Muscle layer of duodenum (tissue), 2 donors: ENCODE measurements around the gene SH3D21.

Experiments used
- H3K27ac ChIP-seq: one replicate; pipeline ENCODE4 v1.7.0; 2013; ENCODE audit warnings: mild to moderate bottlenecking, low read length
- H3K27me3 ChIP-seq: one replicate; pipeline ENCODE4 v1.7.0; 2013; ENCODE audit warnings: low read depth, mild to moderate bottlenecking, control low read depth, low read length
- H3K36me3 ChIP-seq, 2 donors: one replicate each; pipeline ENCODE4 v1.7.0; 2013; ENCODE audit warnings: low read length in 2 of 2, control low read depth in 1 of 2, mild to moderate bottlenecking in 1 of 2; ENCODE audit not compliant: insufficient read depth in 2 of 2, control insufficient read depth in 1 of 2
- H3K4me1 ChIP-seq, 2 donors: one replicate each; pipeline ENCODE4 v1.7.0; 2013; ENCODE audit warnings: low read length in 2 of 2, mild to moderate bottlenecking in 2 of 2, control low read depth in 1 of 2, moderate library complexity in 1 of 2; ENCODE audit not compliant: insufficient read depth in 2 of 2, control insufficient read depth in 1 of 2
- H3K4me3 ChIP-seq, 2 donors: one replicate each; pipeline ENCODE4 v1.7.0; 2013; ENCODE audit warnings: low read length in 2 of 2, low read depth in 1 of 2, mild to moderate bottlenecking in 1 of 2
- H3K9me3 ChIP-seq, 2 donors: one replicate each; pipeline ENCODE4 v1.7.0; 2013; ENCODE audit warnings: low read length in 2 of 2, control low read depth in 1 of 2, mild to moderate bottlenecking in 1 of 2; ENCODE audit not compliant: control insufficient read depth in 1 of 2
- donor health status: healthy.

Gene SH3D21

DNA sequence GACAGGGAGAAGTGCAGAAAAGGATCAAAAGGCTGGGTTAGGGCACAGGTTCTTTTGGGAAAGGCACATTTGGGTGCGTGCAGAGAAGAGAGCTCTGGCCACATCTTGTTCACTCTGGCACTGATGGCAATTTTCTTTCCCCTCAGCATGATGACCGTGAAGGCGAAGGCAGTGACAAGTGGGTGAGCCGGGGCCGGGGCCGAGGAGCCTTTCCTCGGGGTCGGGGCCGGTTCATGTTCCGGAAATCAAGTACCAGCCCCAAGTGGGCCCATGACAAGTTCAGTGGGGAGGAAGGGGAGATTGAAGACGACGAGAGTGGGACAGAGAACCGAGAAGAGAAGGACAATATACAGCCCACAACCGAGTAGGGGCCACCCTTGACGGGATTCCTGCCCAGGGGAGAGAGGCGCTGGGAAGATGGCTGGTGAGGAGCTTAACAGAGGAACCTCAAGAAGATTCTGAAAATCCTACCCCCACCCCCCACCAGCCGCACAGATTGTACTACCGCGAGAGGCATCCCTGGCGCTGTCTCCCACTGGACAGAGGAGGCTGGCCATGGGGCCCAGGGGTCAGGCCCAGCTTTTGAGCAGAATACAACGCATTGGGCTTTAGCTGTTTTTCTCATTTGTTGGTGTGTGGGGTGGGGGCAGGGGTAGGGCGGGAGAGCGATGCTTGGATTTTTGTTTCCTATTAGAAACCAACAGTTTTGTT is 2.4 kb upstream of the SH3D21 start:
- H3K27ac ChIP-seq: no peak overlapping the region
- no peaks in the 10 kb centered on the region for H3K9me3 ChIP-seq
- peaks cover 42 to 51% of the 10 kb centered on the region in 2 donors for H3K36me3 ChIP-seq
- no peaks in the 10 kb centered on the region for H3K27me3 ChIP-seq
- peaks cover 11 to 15% of the 10 kb centered on the region in 2 donors for H3K4me1 ChIP-seq
- no peak overlapping the region for H3K4me3 ChIP-seq

DNA sequence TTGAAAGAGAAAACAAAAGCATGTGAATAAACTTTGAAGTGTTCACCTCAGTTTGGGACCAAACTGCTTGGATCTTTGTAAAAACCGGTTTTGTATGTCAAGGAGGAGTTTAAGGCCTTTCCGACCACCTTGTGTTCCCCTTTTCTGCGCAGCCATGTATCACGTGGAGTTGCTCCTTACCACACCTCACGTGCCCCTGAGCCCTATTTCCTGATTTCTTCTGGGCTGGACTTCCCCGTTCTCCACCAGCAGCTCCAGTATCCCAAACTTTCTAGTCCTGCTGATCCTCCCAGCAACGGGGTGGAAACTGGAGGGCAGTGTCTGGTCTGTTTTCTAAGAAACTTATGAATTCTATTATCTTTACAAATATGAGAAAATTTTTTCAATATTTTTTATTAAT is 1.6 kb upstream of the SH3D21 start:
- H3K36me3 ChIP-seq: peaks cover 42 to 46% of the 10 kb centered on the region in 2 donors
- no peak overlapping the region for H3K4me3 ChIP-seq
- H3K27ac ChIP-seq: no peak overlapping the region

DNA sequence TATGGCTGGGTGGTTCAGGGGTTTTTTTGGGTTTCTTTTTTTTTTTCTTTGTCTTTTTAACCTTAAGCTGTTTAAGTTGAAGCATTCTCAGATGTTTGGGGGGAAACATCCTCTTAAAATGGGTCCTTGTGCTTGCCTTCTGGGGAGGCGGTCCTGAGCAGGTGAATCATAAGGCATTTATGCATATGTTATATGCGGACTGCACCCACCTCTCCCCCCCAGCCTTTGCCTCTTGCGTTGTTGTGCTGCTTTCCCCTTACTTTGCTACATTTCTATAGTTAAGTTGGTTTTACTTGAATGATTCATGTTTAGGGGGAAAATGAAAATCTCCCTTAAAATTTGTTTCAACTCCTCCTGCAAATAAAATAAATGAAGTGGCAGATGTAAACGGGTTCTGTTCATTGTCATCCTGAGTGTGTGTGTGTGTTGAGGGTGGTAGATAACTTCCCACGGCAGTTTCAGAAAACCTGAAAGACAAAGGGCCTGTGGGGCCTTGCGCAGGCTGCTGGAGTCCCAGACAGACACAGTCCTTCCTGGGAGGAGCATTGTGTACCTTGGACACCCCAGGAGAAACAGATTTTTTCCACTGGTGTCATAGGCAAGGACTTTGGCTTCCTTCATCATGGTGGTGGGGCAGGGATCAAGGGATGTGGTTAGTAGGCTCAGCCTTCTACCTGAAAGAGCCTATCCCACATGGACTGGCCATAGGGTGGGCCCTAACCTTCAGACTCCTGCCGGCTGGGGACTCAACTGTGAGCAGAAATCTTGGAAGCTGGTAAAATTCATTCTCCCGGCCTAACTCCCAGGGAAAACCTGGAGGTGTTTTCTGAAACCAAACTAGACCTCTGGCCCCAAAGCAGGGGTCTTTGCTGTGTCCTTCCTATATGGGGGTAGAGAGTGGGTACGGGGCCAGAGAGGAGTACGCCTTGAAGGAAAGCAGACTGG is 926 bp upstream of the SH3D21 start:
- H3K9me3 ChIP-seq: no peaks in the 10 kb centered on the region
- H3K4me3 ChIP-seq: peak overlapping the region in 1 of 2 donors; percentile 83
- peaks cover 37 to 41% of the 10 kb centered on the region in 2 donors for H3K36me3 ChIP-seq
- H3K27ac ChIP-seq: peak overlapping the region; percentile 69
- peaks cover 5 to 15% of the 10 kb centered on the region in 2 donors for H3K4me1 ChIP-seq
- no peaks in the 10 kb centered on the region for H3K27me3 ChIP-seq

More for the DNA sequence above, 1.6 kb upstream of the SH3D21 start:
- H3K4me1 ChIP-seq: peaks cover 11 to 15% of the 10 kb centered on the region in 2 donors
- H3K27me3 ChIP-seq: no peaks in the 10 kb centered on the region
- H3K9me3 ChIP-seq: no peaks in the 10 kb centered on the region

DNA sequence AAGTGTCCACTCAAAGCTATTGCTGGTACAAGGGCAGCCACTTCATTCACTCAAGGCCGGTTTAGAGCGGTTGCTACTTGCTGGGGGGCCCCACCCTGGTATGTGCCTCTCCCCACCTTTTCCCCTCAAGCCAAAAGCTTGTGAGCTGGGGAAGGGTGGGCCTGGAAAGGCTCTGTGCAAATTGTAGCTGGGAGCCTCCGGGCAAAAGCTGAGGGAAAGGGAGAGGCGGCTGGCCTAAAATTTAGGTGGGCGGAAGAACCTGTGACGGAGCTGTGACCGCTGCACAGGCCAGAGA is 306 bp upstream of the SH3D21 start:
- peaks cover 30 to 35% of the 10 kb centered on the region in 2 donors for H3K36me3 ChIP-seq
- peak overlapping the region; percentile 69 for H3K27ac ChIP-seq
- H3K4me1 ChIP-seq: peaks cover 5 to 15% of the 10 kb centered on the region in 2 donors
- H3K4me3 ChIP-seq: peak overlapping the region in 1 of 2 donors; percentile 83
- H3K27me3 ChIP-seq: no peaks in the 10 kb centered on the region
- H3K9me3 ChIP-seq: no peaks in the 10 kb centered on the region

DNA sequence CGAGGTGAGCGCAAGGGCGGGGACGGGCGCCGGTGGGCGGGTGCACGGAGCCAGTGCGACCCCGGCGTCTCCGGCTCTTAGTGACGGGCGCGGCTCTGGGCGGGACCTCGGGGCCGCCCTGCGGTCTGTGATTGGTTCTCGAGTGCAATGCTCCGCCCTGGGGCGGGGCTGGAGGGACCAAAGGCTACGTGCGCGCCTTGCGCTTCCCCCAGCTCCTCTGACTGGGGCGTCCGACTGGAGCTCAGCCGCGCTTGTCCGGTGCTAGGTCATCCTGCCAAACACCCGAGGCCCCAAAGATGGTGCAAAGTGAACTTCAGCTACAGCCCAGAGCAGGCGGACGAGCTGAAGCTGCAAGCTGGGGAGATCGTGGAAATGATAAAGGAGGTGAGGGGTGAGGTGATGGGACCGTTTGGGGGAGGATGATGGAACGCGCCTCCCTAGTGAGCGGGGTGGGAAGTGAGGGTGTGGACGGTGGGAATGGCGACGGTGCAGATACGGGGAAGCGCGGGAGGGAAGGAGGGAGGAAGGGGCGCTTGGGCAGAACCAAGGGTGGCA is 811 bp downstream of the SH3D21 start:
- peak overlapping the region; percentile 45 for H3K27ac ChIP-seq
- peaks cover 19 to 23% of the 10 kb centered on the region in 2 donors for H3K36me3 ChIP-seq

DNA sequence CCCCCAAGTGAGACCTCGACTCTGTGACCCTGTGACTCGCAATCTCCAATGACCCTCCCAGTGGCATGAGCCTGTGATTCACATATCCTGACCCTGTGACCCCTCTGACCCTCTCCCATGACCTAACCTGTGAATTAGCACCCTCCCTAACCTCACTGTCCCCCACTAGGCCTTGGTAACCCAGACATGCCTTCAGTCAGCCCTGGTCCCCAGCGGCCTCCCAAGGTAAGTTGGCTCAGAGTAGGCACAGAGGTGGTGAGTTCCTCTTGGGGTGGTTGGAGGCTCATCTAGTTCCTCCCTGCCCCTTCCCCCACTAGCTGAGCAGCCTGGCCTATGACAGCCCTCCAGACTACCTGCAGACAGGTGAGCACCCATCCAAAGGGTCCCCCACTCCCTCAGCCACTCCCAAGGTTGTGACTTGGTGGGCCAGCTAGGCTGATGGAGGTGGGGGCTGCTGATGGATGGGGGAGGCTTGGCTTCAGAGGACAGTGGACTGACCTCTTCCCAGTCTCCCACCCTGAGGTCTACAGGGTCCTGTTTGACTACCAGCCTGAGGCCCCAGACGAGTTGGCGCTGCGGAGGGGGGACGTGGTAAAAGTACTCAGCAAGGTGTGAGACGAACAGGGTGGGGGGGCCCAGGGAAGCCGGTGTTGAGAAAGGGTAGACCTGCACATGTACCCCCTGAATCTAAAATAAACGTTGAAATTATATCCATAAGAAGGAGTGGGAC is 1.6 kb downstream of the SH3D21 start:
- Histone ChIP-seq H3K4me3 (peak overlapping the region; percentile 68 to 83), H3K9me3 (no peaks in the 10 kb centered on the region), H3K36me3 (peaks cover 11 to 16% of the 10 kb centered on the region in 2 donors), H3K4me1 (peaks cover 5 to 15% of the 10 kb centered on the region in 2 donors), H3K27me3 (no peaks in the 10 kb centered on the region), H3K27ac (no peak overlapping the region)

More for the DNA sequence above, 811 bp downstream of the SH3D21 start:
- no peaks in the 10 kb centered on the region for H3K27me3 ChIP-seq
- peaks cover 5 to 15% of the 10 kb centered on the region in 2 donors for H3K4me1 ChIP-seq
- H3K9me3 ChIP-seq: no peaks in the 10 kb centered on the region
- H3K4me3 ChIP-seq: peak overlapping the region; percentile 68 to 83

DNA sequence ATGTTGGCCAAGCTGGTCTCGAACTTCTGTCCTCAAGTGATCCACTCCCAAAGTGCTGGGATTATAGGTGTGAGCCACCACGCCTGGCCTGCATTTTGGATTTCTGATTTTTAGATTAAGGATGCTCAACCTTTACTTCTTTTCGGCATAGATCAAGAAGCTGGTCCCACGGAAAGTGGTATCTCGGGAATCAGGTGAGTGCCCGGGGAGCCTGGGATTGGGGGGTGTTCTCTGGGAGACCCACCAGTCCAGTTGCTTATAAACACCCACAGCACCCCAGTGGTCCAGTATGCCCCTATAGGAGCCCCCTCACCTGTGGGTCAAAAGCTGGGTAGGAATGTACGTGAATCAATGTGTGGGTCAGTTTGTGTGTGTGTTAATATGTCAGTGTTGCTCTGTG is 3.2 kb downstream of the SH3D21 start:
- Histone ChIP-seq H3K4me1 (peaks cover 5 to 15% of the 10 kb centered on the region in 2 donors), H3K27ac (no peak overlapping the region), H3K9me3 (no peaks in the 10 kb centered on the region), H3K27me3 (no peaks in the 10 kb centered on the region), H3K4me3 (no peak overlapping the region), H3K36me3 (no peaks in the 10 kb centered on the region)

DNA sequence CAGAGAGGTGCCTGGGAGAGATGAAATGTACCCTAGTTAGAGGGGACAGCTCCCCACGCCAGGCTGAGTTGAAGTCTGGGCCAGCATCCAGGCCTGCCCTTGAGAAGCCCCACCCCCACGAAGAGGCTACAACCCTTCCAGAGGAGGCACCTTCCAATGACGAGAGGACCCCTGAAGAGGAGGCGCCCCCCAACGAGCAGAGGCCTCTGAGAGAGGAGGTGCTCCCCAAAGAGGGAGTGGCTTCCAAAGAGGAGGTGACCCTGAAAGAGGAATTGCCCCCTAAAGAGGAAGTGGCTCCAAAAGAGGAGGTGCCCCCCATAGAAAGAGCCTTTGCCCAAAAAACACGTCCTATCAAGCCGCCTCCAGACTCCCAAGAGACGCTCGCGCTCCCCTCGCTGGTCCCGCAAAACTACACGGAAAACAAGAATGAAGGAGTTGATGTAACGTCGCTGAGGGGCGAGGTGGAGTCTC is 14.2 kb downstream of the SH3D21 start:
- Histone ChIP-seq H3K4me3 (peak overlapping the region in 1 of 2 donors; percentile 84), H3K9me3 (no peaks in the 10 kb centered on the region), H3K27me3 (peaks cover 4% of the 10 kb centered on the region), H3K36me3 (no peaks in the 10 kb centered on the region), H3K27ac (no peak overlapping the region), H3K4me1 (peaks cover 0 to 26% of the 10 kb centered on the region in 2 donors)

DNA sequence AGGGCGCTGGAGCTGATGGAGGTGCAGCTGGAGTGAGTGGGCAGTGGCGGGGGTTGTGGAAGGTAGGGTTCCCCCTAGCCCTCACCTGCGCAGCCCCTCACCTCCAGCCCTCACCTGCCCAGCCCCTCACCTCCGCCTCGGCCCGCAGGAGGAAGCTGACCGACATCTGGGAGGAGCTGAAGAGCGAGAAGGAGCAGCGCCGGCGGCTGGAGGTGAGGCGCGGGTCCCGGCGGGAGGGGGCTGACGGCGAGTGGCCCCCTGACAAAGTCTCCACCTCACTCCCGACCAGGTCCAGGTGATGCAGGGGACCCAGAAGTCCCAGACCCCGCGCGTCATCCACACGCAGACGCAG is 14.6 kb downstream of the SH3D21 start:
- Histone ChIP-seq H3K27ac (no peak overlapping the region), H3K9me3 (no peaks in the 10 kb centered on the region), H3K36me3 (no peaks in the 10 kb centered on the region), H3K27me3 (peaks cover 4% of the 10 kb centered on the region), H3K4me3 (peak overlapping the region in 1 of 2 donors; percentile 84), H3K4me1 (peaks cover 0 to 26% of the 10 kb centered on the region in 2 donors)

DNA sequence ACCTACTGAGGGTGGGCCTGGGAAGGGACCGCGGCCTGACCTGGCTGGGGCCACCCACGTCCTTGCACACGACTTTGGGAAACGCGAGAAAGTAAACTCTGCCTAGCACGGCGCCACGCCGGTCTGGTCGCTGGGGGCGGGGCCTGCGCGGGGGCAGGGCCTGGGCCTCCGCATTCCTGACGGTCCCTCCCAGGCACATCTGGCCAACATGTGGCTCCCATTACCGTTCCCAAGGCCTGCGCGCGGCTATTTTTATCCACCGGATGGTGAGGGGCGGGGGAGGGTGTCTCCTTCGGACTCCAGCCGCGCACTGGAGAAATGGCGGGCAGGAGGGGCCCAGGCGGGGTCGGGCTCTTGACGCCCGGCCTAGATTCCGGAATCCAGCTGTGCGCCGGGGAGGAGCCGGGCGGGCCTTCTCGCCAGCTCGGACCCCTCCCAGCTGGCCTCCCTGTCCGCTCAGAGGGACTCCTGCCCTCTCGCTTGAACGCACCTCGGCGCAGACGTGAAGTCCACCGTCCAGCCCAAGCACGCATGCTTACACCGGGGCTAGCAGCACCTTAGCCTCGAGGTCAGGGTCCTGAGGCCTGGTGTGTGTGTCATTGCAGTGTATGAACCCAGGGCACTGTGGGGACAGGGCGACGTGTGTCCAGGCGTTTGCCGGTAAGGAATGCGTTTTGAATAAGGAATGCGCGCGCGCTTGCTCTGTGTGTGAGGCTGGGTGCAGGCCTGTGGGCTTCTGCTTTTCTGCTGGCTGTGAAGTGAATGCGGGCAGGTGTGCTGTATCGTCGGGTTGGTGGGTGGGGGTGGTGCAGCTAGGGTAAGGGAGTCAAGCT is 15.2 kb downstream of the SH3D21 start:
- no peaks in the 10 kb centered on the region for H3K9me3 ChIP-seq
- H3K27ac ChIP-seq: no peak overlapping the region
- H3K36me3 ChIP-seq: no peaks in the 10 kb centered on the region
- peaks cover 4% of the 10 kb centered on the region for H3K27me3 ChIP-seq
- H3K4me1 ChIP-seq: peaks cover 0 to 26% of the 10 kb centered on the region in 2 donors
- peak overlapping the region in 1 of 2 donors; percentile 84 for H3K4me3 ChIP-seq
